Measurements from ENCODE around the gene LYSMD1.
A peak's percentile ranks its signal among the peaks of the same experiment; 100 is the strongest.

LYSMD1 gene

DNA sequence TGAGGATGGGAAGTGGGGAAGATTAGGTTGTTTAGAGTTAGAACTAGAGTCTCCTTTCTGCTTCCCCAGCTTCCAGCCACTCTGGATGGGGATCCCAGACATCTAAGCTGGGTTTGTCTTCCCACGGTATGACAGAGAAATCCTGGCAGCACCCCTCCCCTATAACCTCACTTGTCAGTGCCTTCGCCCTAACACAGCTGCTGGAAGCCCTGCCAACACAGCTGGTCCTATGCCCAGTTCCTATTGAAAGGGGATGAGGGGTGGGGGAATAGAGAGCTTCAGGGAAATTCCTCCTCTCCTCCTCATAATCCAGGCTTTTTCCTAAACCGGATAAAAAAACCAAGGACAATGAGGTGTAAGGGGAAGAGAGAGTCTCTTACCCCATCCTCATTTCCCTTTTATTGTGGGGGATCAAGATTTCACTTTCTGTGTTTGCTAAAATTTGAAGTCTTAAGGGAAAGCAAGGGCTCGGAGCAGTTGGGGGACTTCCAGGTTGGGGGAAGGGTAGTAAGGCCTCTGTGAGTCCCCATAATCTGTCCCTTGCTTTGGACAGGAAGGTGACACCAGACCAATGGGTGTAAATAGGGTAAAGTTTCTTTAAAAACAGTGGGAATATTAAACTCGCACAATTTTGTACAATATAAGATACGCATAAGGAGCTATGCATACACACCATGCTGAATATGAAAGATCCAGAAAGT is 9.5 kb upstream of the LYSMD1 start:
- no peak for DNase-seq

DNA sequence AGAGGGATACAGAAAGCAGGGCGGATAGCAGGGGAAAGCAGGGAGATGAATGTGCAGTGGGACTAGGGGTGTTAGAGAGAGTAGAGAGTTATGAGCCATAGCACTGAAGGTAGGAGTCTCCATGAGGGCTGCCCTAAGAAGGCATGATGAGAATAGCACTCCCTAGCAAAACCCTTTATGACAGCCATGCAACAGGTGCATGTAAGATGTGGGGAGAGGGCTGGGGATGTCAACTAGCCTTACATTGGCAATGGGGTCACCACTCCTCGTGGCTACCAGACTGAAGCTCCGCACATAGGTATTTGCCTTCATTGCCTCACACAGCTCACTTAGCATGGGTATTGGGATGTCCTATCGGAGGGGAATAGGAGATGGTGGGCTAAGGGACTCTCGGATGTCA is 5.5 kb upstream of the LYSMD1 start:
- DNase-seq: no peak

DNA sequence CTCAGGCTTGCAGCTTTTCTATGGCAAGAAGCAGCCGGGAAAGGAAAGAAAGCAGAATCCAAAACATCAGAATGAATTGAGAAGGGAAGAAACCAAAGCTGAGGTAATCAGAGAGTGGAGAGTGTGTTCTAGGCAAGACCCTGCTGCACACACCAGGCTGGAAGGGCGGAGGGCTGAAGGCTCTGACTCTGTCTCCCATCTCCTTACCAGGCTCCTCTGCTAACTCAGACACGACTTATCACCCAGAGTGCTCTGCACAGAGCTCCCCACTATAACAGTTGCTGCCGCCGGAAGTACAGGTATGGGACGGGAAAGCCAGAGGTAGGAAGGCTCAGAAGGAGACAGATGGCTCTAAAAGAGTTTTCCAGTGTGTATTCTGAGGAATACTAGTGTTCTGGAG is 1.4 kb upstream of the LYSMD1 start:
- DNase-seq: no peak

DNA sequence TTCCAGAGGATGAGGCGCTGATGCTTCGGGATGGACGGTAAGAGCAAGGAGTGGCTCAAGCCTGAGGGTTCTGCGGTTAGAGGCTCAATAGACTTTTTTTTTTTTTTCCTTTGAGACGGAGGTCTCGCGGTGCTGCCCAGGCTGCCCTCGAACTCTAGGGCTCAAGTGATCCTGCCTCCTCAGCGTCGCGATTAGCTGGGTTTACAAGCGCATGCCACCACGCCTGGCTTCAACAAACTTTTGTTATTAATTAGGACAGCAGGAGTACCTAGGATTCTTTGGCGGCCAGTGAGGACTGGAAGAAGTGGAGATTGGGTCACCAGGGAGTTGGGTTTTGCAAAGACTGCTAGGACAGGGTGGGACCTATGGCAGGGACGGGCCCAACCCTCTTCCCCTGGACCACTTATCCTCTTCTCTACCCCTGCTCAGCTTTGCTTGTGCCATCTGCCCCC is 829 bp upstream of the LYSMD1 start:
- DNase-seq: peak; percentile 77

GRCh38 chr1:151165281-151165737 is 393 bp downstream of the LYSMD1 start:
- peak; percentile 60 for DNase-seq

DNA sequence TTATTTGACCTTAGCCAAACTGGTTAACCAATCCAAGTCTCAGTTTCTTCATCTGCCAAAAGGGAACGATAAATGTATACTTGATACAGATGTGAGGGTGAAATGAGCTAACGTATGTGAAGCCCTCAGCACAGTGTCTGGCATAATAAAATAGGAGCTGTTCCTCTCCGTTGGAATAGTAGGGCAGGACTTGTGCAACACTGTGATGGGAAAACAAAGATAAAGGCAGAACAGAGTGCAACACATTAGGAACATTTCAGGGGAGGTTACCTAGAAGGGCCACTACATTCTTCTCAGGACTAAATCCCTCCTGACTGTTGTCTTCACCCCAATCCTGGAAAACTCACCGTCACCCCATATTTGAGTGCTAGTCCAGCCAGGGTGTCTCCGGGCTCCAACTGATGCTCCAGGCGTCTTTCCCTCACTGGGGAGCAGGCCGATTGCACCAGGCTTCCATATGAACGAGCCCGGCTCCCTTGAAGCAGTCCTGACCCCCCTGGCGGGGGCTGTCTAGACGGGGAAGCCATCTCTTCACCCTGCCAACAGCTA is 896 bp downstream of the LYSMD1 start:
- DNase-seq: peak; percentile 14

- DNase-seq: no peak
Measured at GRCh38 chr1:151159373-151159772, 6.3 kb downstream of the LYSMD1 start.

DNA sequence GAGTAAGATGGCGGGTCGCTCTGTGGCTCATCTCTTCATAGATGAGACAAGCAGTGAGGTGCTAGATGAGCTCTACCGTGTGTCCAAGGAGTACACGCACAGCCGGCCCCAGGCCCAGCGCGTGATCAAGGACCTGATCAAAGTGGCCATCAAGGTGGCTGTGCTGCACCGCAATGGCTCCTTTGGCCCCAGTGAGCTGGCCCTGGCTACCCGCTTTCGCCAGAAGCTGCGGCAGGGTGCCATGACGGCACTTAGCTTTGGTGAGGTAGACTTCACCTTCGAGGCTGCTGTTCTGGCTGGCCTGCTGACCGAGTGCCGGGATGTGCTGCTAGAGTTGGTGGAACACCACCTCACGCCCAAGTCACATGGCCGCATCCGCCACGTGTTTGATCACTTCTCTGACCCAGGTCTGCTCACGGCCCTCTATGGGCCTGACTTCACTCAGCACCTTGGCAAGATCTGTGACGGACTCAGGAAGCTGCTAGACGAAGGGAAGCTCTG is 6.9 kb downstream of the LYSMD1 start:
- no peak for DNase-seq

- no peak for DNase-seq
Measured at GRCh38 chr1:151158326-151158725, 7.4 kb downstream of the LYSMD1 start.

GRCh38 chr1:151157067-151157531 is 8.6 kb downstream of the LYSMD1 start:
- no peak for DNase-seq

- no peak for DNase-seq
Measured at GRCh38 chr1:151156515-151156819, 9.2 kb downstream of the LYSMD1 start, which contains the start of gene TNFAIP8L2. Gene TNFAIP8L2, plus strand, starts transcription at chr1:151156649. Its CDS starts 2,049 bp downstream, at chr1:151158698.

GRCh38 chr1:151147665-151148064 is 18.0 kb downstream of the LYSMD1 start:
- no peak for DNase-seq

DNA sequence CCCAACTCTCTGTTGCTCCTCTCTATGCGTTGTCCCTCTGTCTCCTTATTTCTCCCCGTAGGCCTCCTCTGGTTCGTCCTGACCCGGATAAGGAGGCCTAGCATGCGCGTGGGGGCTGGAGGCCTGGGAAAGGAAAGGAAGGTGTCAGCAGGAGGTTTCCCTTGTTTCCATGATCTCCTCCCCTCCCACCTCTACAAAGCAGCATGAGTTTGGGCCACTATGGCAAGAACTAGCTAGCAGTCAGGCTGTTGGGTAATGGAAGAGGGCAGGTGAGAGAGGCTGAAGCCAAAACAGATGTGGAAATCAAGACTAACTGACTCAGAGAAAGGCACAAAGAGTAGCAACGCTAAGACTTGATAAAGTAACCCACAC is 18.6 kb downstream of the LYSMD1 start:
- DNase-seq: no peak

- peak; percentile 93 for DNase-seq
Measured at GRCh38 chr1:151146412-151147131, 19.1 kb downstream of the LYSMD1 start, which contains the start of gene SEMA6C. Gene SEMA6C, minus strand, starts transcription at chr1:151146631. Its CDS starts 4,010 bp downstream, at chr1:151142621.

DNA sequence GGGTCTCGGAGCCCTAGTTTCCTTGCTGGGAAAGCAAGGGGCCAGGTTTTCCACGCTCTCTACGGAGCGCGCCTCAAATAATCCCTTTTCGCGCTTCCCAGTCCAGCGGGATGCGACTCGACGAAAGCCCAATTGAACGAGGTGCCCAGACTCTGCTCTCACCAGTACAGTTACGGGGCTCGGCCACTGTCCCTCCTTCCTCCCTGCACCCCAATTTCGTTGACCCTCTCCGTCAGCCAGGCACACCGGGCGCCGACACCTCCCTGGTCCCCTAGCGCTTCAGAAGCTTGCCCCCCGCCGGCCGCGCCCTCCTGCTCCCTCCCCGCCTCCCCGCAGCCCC is 19.7 kb downstream of the LYSMD1 start:
- DNase-seq: peak; percentile 18

GRCh38 chr1:151145304-151146071 is 20.2 kb downstream of the LYSMD1 start:
- DNase-seq: peak; percentile 21

DNA sequence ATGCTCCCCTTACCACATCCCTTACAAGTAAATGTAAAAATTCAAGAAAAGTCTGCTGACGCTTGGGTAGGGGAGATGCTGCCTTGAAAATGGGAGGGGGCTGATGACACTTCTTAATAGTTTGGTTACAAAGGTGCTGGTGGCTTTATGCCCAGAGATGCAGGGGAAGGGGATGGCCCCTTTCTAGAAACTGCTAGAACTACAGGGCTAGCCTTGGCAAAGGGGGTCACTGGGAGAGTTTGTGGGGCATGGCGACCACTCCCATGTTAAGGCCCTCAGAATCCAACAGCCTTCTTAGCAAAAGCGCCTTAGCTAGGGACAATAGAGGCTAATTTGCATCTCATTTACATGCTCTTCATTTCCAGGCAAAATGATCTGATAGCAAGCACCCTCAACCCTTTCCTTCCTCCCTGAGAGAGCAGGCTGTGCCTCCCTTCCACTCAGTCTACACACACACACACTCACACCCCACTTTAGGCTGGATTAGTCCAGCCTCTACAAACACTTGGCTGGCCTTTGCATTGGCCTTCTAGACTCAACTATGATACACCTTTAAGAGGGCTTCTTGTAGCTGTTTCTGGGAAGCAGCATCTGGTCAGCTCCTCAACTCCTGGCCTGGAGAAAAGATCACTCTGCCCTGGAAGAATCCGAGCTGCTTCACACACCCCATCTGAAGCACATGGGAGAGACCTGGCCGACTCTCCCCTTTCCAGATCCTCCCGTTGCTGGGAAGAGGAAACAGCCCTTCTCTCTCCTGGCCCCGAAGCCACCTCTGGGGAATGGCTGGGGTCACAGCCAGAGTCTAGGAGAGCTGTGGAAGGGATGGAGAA is 21.0 kb downstream of the LYSMD1 start:
- no peak for DNase-seq

DNA sequence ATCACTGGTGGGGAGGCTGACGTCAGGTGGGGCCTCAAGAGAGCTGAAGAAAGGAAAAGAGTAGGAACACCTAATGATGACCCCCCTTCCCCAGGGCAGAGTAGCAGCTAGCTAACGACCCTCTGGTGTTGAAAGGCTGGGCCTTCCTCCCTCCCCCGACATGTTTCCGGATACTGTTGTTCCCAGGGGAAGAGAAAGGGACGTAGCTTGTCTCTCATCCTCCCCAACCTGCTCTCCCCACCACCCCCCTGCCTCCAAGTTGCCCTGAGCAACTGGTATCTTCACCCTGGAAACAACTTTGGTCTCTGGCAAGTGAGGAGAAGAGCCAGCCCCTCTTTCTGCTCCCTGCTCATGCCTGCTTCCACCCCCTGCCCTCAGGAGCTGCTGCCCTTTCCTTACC is 21.7 kb downstream of the LYSMD1 start:
- DNase-seq: no peak

DNA sequence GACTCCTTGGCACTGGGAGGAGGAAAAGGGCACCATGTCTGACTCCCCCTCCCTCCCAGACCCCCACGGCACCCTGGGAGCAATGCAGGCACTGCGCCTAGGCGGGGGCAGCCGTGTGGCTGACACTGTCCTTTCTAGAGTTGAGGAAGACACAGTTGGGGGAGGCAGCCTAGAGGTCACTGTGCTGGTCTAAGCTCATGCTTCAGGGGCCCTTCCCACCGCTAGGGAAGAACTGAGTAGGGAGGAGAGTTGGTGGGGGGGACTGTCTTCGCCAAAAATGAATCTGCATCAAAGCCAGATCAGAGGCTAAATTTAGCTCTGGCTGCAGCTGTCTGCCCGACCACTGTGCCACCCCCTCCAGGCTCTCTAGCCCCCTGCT is 22.7 kb downstream of the LYSMD1 start:
- no peak for DNase-seq

DNA sequence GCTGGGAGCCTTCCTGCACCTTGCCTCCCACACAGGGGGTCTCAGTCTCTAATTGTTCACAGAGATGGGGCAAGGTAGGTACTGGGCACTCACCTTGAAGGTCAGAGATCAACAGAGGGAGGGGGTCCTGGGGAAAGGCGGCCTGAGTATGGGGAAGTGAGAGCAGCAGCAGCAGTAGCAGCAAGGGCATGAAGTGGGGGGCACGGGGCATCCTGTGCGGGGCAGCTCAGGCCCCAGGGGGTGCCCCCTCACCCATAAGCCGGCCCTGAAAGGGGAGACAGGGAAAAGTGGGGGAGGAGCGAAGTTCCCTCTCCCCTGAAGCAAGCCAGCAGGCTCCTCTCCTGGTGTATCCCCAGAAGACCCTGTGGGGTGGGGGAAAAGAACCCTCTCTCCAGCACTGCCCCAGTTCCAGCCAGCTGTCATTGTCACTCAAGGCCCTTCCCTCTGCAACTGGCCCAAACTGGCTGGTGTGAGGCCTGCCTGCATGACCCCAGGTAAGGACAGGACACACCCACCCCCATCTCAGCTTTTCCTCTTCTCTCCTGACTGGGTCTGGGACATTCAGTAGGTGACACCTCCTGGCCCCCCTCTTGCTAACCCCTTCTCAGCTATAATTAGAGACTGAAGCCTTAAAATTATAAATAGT is 23.2 kb downstream of the LYSMD1 start:
- no peak for DNase-seq

DNA sequence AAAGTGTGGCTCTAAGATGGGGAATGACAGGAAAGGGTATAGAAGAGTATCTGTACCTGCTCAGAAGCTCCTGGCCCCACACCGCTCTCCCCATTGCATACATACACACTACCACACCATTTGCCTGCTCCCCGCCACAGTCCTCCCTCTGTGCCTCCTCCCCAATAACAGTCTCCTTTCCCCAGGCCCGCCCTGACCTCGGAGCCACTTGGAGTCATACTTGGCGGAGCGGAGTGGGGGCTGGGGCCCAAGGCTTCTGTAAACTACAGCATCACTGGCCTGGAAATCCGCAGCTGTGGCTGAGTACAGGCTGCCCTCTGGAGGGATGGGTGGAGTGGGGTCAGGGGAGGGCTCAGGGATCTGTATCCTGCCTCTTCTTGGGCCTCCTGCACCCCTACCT is 27.9 kb downstream of the LYSMD1 start:
- no peak for DNase-seq

Measured in EL (cell line).